CD4-positive, alpha-beta T cell treated with Interleukin-15 for 1 hour (primary cell): ENCODE measurements around the gene SDCBP2.

Experiments
- DNase-seq: peaks from one replicate; pipeline ENCODE4 v3.0.0-alpha.2; 2020

Gene SDCBP2

DNA sequence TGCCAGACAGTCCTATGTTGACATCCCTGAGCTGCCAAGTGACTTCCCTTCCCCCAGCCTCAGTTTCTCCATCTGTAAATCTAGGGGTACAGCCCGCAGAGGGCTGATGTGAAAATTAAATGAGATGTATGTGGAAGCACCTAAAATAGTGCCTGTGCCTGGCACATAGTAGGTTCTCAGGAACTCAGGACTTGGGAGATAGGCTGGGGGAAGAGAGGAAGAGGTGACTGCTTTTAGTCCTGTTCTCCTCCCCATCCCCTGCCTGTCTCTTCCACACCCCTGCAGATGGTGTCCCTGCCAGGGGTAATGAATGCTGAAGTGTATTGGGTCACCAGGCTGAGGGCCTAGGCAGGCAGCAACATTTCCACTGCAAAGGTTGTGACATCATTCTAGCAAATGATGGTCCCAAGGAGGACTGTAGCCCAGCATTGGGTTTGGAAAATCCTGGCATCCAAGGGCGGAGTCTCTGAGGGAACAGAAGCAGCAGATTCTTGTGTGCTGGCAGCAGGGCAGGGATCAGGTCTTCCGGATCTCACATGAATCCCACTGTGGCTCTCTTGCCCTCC is 61.0 kb downstream of the SDCBP2 start:
- no peak for DNase-seq

DNA sequence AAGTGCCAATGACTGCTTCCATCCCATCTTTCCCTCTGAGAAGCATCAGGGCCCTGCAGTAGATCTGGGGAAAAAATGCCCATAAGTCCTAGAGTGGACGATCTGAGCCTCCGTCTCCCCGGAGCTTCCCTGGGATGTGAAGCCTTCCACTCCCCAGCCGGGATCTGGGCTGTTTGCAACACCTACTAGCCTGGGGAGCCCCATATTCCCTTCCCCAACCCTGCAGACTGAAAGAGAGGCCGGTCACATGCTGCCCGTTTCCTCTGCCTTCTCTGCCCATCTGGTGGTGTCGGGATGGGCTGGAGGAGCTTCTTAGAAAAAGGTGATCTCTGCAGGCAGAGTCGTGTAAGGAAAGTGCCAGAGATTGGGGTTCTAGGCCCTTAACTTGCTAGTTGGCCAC is 61.8 kb downstream of the SDCBP2 start:
- no peak for DNase-seq

DNA sequence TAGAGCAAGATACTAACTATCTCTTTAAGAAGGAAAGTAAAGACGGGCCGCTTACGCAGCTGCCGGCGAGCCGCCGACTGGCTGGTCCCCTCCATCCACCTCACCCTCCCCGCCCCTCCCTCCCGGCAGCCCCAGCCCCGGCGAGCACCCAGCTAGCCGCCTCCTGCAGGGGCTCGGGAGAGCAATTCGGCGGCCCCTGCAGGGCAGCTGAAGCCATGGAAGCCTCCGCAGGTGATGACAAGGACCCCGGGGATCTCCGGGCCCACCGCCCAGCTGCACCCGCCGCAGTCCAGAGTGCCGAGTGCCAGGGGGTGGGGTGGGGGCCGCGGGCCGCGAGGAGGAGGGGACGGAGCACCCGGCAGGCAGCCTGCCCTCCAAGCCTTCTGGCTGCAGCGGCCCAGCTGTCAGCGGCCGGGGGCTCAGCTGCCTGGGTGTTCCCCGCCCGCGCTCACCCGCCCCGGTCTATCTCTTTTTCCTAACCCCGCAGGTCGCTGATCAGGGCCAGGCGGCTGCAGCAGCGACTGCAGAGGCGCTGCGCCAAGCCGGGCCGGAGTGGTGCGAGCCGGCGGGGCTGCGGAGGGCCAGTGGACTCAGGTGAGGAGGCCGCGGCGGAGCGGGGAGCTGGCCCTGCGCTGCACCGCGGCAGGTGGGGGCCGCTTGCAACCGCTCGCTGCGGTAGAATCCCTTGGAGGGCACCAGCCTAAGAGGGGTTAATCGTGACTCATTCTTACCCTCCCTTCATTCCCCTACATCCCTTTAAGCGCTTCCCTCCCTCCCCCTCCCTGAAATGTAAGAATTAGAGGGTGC is 62.6 kb downstream of the SDCBP2 start, which contains the start of gene SNPH:
Gene SNPH (plus strand): TSS at position 128 of the 807 bp plus-strand sequence. CDS start 29,946 bp downstream, outside the sequence.
- peak; percentile 78 for DNase-seq

DNA sequence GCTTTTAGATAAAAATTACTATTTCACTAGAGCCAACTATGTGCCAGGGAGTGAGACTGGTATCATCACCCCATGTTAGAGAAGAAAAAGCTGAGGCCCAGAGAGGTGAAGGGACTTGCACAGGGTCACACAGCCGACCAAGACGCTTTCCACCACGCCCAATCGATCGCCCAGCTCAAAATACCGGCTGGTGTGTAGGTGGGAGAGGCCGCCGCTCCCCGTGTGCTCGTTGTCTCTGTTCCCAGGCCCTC is 63.1 kb downstream of the SDCBP2 start:
- no peak for DNase-seq

DNA sequence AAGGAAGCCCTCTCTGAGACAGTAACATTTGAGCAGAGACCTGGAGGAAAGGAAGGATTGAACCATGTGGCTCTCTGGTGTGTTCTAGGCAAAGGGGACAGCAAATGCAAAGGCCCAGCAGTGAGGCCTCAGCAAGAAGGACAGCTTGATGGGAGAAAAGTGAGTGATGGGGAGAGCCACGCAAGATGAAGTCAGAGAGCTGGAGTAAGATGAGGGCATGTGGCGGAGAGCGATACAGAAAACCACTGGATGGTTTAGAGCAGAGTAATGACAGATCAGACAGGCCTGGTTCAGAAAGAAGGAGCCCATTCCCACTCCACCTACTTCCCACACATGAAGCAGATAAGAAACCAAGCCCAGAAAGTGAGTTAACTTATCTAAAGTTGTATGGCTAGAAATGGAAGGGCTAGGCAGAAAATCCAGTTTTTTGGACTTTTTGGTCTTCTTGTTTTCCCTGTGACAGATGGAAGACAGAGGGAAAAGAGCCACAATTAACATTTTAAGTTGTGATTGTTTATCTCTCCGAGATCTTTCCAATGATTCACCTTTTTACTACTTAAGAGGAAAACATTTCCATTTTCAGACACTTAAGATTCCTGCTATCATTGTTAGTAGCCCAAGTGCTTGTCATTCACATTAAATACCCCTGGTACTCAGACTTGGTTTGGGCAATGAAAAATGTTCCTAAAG is 63.6 kb downstream of the SDCBP2 start:
- DNase-seq = no peak

DNA sequence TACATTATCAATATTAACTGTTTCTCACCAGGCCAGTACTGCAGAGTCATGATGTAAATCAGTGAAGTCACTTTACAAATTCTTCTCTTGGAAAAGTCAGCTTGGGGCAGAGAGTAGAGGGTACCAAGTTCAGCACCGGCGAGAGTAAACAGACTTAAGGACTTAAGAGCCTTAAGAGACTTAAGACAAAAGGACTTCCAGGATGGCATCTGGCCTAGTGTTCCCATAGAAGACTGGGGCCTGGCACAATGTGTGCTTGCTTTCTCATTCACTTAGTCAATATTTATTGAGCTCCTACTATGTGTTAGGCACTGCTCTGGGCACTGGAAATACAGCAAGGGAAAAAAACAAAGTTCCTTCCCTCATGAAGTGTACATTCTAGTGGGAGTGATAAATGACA is 64.2 kb downstream of the SDCBP2 start:
- no peak for DNase-seq

DNA sequence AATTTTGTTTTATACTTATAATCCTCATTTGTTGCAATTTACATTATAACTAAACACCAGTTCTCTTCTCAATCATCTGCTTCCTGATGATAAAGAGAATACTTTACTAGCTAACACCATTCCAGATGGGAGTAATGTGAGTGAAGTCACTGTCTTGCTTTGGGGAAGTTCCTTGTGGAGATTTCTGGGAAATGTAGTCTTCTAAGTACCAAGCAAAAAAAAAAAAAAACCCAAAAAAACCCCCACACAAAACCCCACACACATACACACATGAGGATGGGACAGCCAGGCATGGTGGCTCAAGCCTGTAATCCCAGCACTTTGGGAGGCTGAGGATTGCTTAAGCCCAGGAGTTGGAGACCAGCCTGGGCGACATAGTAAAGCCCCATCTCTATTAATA is 65.1 kb downstream of the SDCBP2 start:
- no peak for DNase-seq
